ENCODE results near the gene LASP1.

LASP1 gene

DNA sequence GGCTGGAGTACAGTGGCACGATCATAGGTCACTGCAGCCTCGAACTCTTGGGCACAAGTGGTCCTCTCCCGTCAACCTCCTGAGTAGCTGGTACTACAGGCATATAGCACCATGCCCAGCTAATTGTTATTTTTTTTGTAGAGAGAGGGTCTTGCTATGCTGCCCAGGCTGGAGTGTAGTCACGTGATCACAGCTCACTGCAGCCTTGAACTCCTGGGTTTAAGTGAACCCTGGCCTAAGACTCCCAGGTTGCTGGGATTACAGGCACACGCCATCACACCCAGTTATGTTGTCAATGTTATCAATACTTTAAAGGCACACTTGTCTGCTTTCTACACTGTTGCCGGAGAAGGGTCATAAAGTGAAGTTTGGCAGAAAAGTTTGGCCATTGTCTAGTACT lies 33.5 kb downstream of the LASP1 start:
- Histone ChIP-seq H4K20me1 (ENCODE audit: insufficient read depth, low read length) (peaks cover 27% of the 10 kb centered on the region), H3K36me3 (ENCODE audit: insufficient read depth, low read length) (peaks cover 59% of the 10 kb centered on the region), H3K4me3 (ENCODE audit: low read depth in 1 of 2, low read length in 2 of 2) (no peak overlapping the region), H3K4me1 (ENCODE audit: insufficient read depth, low read length) (peaks cover 15% of the 10 kb centered on the region), H3K79me2 (ENCODE audit: insufficient read depth, low read length) (peaks cover 53% of the 10 kb centered on the region), H2AFZ (ENCODE audit: low read depth, low read length) (no peak overlapping the region), H3K27me3 (ENCODE audit: insufficient read depth, low read length, poor library complexity) (no peaks in the 10 kb centered on the region), H3K9ac (ENCODE audit: low read depth, low read length) (no peak overlapping the region), H3K27ac (ENCODE audit: low read length) (no peak overlapping the region), H3K9me3 (ENCODE audit: insufficient read depth, low read length, severe bottlenecking) (no peaks in the 10 kb centered on the region), H3K4me2 (ENCODE audit: insufficient read depth, low read length) (no peak overlapping the region)
- TF ChIP-seq CTCF (IDR thresholded peaks at IDR 0.05; ENCODE audit: borderline replicate concordance, extremely low read depth, low read length, poor library complexity, severe bottlenecking) = no peak
- TF ChIP-seq EZH2 (IDR thresholded peaks at IDR 0.05; ENCODE audit: borderline replicate concordance, low read depth, low read length, severe bottlenecking) = no peak
- DNase-seq = no peak
- ATAC-seq (ENCODE audit: insufficient read depth, low read depth) = no peak

DNA sequence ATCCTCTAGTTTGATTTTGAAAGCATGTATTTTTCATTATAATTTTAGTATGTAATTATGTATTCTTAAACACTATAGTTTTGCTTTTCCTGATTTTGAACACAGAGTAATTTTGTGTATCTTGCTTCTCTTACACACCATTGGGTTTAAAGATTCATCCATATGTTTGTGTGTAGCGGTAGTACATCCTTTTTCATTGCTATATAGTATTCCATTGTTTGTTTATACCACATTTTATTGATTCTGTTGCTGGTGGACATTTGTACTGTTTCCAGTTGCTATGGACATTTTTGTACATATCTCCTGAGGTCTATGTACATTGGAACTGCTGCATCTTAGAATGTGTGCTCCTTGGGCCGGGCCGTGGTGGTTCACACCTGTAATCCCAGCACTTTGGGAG lies 35.0 kb downstream of the LASP1 start:
- DNase-seq (no peak), ATAC-seq (ENCODE audit: insufficient read depth, low read depth) (no peak)
- Histone ChIP-seq H3K4me2 (ENCODE audit: insufficient read depth, low read length) (no peak overlapping the region), H3K9me3 (ENCODE audit: insufficient read depth, low read length, severe bottlenecking) (no peaks in the 10 kb centered on the region), H3K4me3 (ENCODE audit: low read depth in 1 of 2, low read length in 2 of 2) (no peak overlapping the region), H2AFZ (ENCODE audit: low read depth, low read length) (no peak overlapping the region), H3K36me3 (ENCODE audit: insufficient read depth, low read length) (peaks cover 55% of the 10 kb centered on the region), H3K4me1 (ENCODE audit: insufficient read depth, low read length) (peaks cover 4% of the 10 kb centered on the region), H3K79me2 (ENCODE audit: insufficient read depth, low read length) (peaks cover 56% of the 10 kb centered on the region), H3K27me3 (ENCODE audit: insufficient read depth, low read length, poor library complexity) (no peaks in the 10 kb centered on the region), H3K27ac (ENCODE audit: low read length) (no peak overlapping the region), H3K9ac (ENCODE audit: low read depth, low read length) (no peak overlapping the region), H4K20me1 (ENCODE audit: insufficient read depth, low read length) (peaks cover 33% of the 10 kb centered on the region)
- no peak for TF ChIP-seq EZH2 (IDR thresholded peaks at IDR 0.05; ENCODE audit: borderline replicate concordance, low read depth, low read length, severe bottlenecking)
- TF ChIP-seq CTCF (IDR thresholded peaks at IDR 0.05; ENCODE audit: borderline replicate concordance, extremely low read depth, low read length, poor library complexity, severe bottlenecking) = no peak

- no peak overlapping the region for H3K4me3 ChIP-seq (ENCODE audit: low read depth in 1 of 2, low read length in 2 of 2)
- no peaks in the 10 kb centered on the region for H3K27me3 ChIP-seq (ENCODE audit: insufficient read depth, low read length, poor library complexity)
- ATAC-seq (ENCODE audit: insufficient read depth, low read depth) (no peak), DNase-seq (no peak)
- H2AFZ ChIP-seq (ENCODE audit: low read depth, low read length) = no peak overlapping the region
- H3K4me2 ChIP-seq (ENCODE audit: insufficient read depth, low read length) = no peak overlapping the region
- no peak overlapping the region for H3K27ac ChIP-seq (ENCODE audit: low read length)
- H3K4me1 ChIP-seq (ENCODE audit: insufficient read depth, low read length) = peaks cover 4% of the 10 kb centered on the region
- H3K9ac ChIP-seq (ENCODE audit: low read depth, low read length) = no peak overlapping the region
- no peaks in the 10 kb centered on the region for H3K9me3 ChIP-seq (ENCODE audit: insufficient read depth, low read length, severe bottlenecking)
- peaks cover 55% of the 10 kb centered on the region for H3K36me3 ChIP-seq (ENCODE audit: insufficient read depth, low read length)
- TF ChIP-seq CTCF (IDR thresholded peaks at IDR 0.05; ENCODE audit: borderline replicate concordance, extremely low read depth, low read length, poor library complexity, severe bottlenecking) = no peak
- TF ChIP-seq EZH2 (IDR thresholded peaks at IDR 0.05; ENCODE audit: borderline replicate concordance, low read depth, low read length, severe bottlenecking) = no peak
- H4K20me1 ChIP-seq (ENCODE audit: insufficient read depth, low read length) = peaks cover 33% of the 10 kb centered on the region
- peaks cover 56% of the 10 kb centered on the region for H3K79me2 ChIP-seq (ENCODE audit: insufficient read depth, low read length)
Measured at GRCh38 chr17:38905375-38905774, 35.5 kb downstream of the LASP1 start.

Measured in DND-41 (cell line).